ENCODE results near the gene PCDH20. TPM values are rescaled to one million over a fixed set of nuclear protein-coding genes. Genes with fewer than 3 reads are reported as not detected.

PCDH20 gene
- total RNA-seq (2014; rRNA removed; shearing (Covaris generic)), result not detected in 2 replicates

GRCh38 chr13:61415749-61416148 lies at the start of gene PCDH20:
TSS of gene PCDH20 (minus strand) at chr13:61415849. CDS start at chr13:61415158, 691 bp downstream.
- H3K4me1 ChIP-seq (replicated peaks), result no peaks in the 10 kb centered on the region
- H3K27me3 ChIP-seq (replicated peaks), result peaks cover 6% of the 10 kb centered on the region; the same call in 1 of the 2 replicates
- H3K36me3 ChIP-seq, result no peaks in the 10 kb centered on the region
- DNase-seq (ENCODE audit: low read depth in 1 of 2, low spot score in 2 of 2), result no peak
- no peak within 1 kb of the TSS for H3K4me3 ChIP-seq
- H3K27ac ChIP-seq, result no peak within 1 kb of the TSS
- no peaks in the 10 kb centered on the region for H3K9me3 ChIP-seq (replicated peaks)

- Histone ChIP-seq H3K36me3 (no peaks in the 10 kb centered on the region), H3K4me3 (no peak overlapping the region), H3K27ac (no peak overlapping the region), H3K27me3 (replicated peaks) (no peaks in the 10 kb centered on the region), H3K9me3 (replicated peaks) (no peaks in the 10 kb centered on the region), H3K4me1 (replicated peaks) (no peaks in the 10 kb centered on the region)
- DNase-seq (ENCODE audit: low read depth in 1 of 2, low spot score in 2 of 2), result no peak
Observed at GRCh38 chr13:61463024-61463423, 47.4 kb upstream of the PCDH20 start.

GRCh38 chr13:61453121-61453520 lies 37.5 kb upstream of the PCDH20 start:
- H3K9me3 ChIP-seq (replicated peaks), result no peaks in the 10 kb centered on the region
- no peaks in the 10 kb centered on the region for H3K27me3 ChIP-seq (replicated peaks)
- H3K36me3 ChIP-seq, result no peaks in the 10 kb centered on the region
- H3K4me3 ChIP-seq, result no peak overlapping the region
- H3K4me1 ChIP-seq (replicated peaks), result no peaks in the 10 kb centered on the region
- DNase-seq (ENCODE audit: low read depth in 1 of 2, low spot score in 2 of 2), result no peak
- no peak overlapping the region for H3K27ac ChIP-seq

- Histone ChIP-seq H3K4me1 (replicated peaks) (no peaks in the 10 kb centered on the region), H3K27me3 (replicated peaks) (no peaks in the 10 kb centered on the region), H3K27ac (no peak overlapping the region), H3K9me3 (replicated peaks) (no peaks in the 10 kb centered on the region), H3K4me3 (no peak overlapping the region), H3K36me3 (no peaks in the 10 kb centered on the region)
- DNase-seq (ENCODE audit: low read depth in 1 of 2, low spot score in 2 of 2), result no peak
Observed at GRCh38 chr13:61432029-61432428, 16.4 kb upstream of the PCDH20 start.

GRCh38 chr13:61423915-61424314 lies 8.3 kb upstream of the PCDH20 start:
- H3K4me1 ChIP-seq (replicated peaks), result no peaks in the 10 kb centered on the region
- DNase-seq (ENCODE audit: low read depth in 1 of 2, low spot score in 2 of 2), result no peak
- no peak overlapping the region for H3K4me3 ChIP-seq
- H3K27ac ChIP-seq, result no peak overlapping the region
- no peaks in the 10 kb centered on the region for H3K9me3 ChIP-seq (replicated peaks)
- no peaks in the 10 kb centered on the region for H3K36me3 ChIP-seq
- no peaks in the 10 kb centered on the region for H3K27me3 ChIP-seq (replicated peaks)

- Histone ChIP-seq H3K9me3 (replicated peaks) (no peaks in the 10 kb centered on the region), H3K27me3 (replicated peaks) (peaks cover 6% of the 10 kb centered on the region; the same call in 1 of the 2 replicates), H3K27ac (no peak overlapping the region), H3K36me3 (no peaks in the 10 kb centered on the region), H3K4me1 (replicated peaks) (no peaks in the 10 kb centered on the region), H3K4me3 (no peak overlapping the region)
- DNase-seq (ENCODE audit: low read depth in 1 of 2, low spot score in 2 of 2), result no peak
Observed at GRCh38 chr13:61417086-61417570, 1.5 kb upstream of the PCDH20 start.

- Histone ChIP-seq H3K4me3 (no peak overlapping the region), H3K27me3 (replicated peaks) (peaks cover 6% of the 10 kb centered on the region; the same call in 1 of the 2 replicates), H3K9me3 (replicated peaks) (no peaks in the 10 kb centered on the region), H3K27ac (no peak overlapping the region), H3K36me3 (no peaks in the 10 kb centered on the region), H3K4me1 (replicated peaks) (no peaks in the 10 kb centered on the region)
- DNase-seq (ENCODE audit: low read depth in 1 of 2, low spot score in 2 of 2), result no peak
Observed at GRCh38 chr13:61415058-61415721, 459 bp downstream of the PCDH20 start.

GRCh38 chr13:61414686-61415057 lies 977 bp downstream of the PCDH20 start:
- Histone ChIP-seq H3K9me3 (replicated peaks) (no peaks in the 10 kb centered on the region), H3K4me3 (no peak overlapping the region), H3K27me3 (replicated peaks) (peaks cover 6% of the 10 kb centered on the region; the same call in 1 of the 2 replicates), H3K27ac (no peak overlapping the region), H3K4me1 (replicated peaks) (no peaks in the 10 kb centered on the region), H3K36me3 (no peaks in the 10 kb centered on the region)
- no peak for DNase-seq (ENCODE audit: low read depth in 1 of 2, low spot score in 2 of 2)

GRCh38 chr13:61413572-61414535 lies 1.8 kb downstream of the PCDH20 start:
- no peaks in the 10 kb centered on the region for H3K36me3 ChIP-seq
- peaks cover 6% of the 10 kb centered on the region; the same call in 1 of the 2 replicates for H3K27me3 ChIP-seq (replicated peaks)
- no peaks in the 10 kb centered on the region for H3K4me1 ChIP-seq (replicated peaks)
- no peak overlapping the region for H3K27ac ChIP-seq
- no peaks in the 10 kb centered on the region for H3K9me3 ChIP-seq (replicated peaks)
- no peak overlapping the region for H3K4me3 ChIP-seq
- no peak for DNase-seq (ENCODE audit: low read depth in 1 of 2, low spot score in 2 of 2)

- Histone ChIP-seq H3K9me3 (replicated peaks) (no peaks in the 10 kb centered on the region), H3K4me3 (no peak overlapping the region), H3K27me3 (replicated peaks) (peaks cover 6% of the 10 kb centered on the region; the same call in 1 of the 2 replicates), H3K4me1 (replicated peaks) (no peaks in the 10 kb centered on the region), H3K27ac (no peak overlapping the region), H3K36me3 (no peaks in the 10 kb centered on the region)
- no peak for DNase-seq (ENCODE audit: low read depth in 1 of 2, low spot score in 2 of 2)
Observed at GRCh38 chr13:61410669-61411297, 4.9 kb downstream of the PCDH20 start.

- no peak overlapping the region for H3K4me3 ChIP-seq
- H3K27ac ChIP-seq, result no peak overlapping the region
- H3K4me1 ChIP-seq (replicated peaks), result no peaks in the 10 kb centered on the region
- DNase-seq (ENCODE audit: low read depth in 1 of 2, low spot score in 2 of 2), result no peak
- H3K27me3 ChIP-seq (replicated peaks), result peaks cover 6% of the 10 kb centered on the region; the same call in 1 of the 2 replicates
- no peaks in the 10 kb centered on the region for H3K36me3 ChIP-seq
- H3K9me3 ChIP-seq (replicated peaks), result no peaks in the 10 kb centered on the region
Observed at GRCh38 chr13:61410266-61410665, 5.4 kb downstream of the PCDH20 start.

GRCh38 chr13:61408571-61408970 lies 7.1 kb downstream of the PCDH20 start:
- no peak for DNase-seq (ENCODE audit: low read depth in 1 of 2, low spot score in 2 of 2)
- H3K4me1 ChIP-seq (replicated peaks), result no peaks in the 10 kb centered on the region

GRCh38 chr13:61406275-61406674 lies 9.4 kb downstream of the PCDH20 start:
- H3K27me3 ChIP-seq (replicated peaks), result no peaks in the 10 kb centered on the region
- no peak overlapping the region for H3K27ac ChIP-seq
- no peaks in the 10 kb centered on the region for H3K36me3 ChIP-seq
- H3K9me3 ChIP-seq (replicated peaks), result no peaks in the 10 kb centered on the region
- H3K4me3 ChIP-seq, result no peak overlapping the region
- DNase-seq (ENCODE audit: low read depth in 1 of 2, low spot score in 2 of 2), result no peak
- H3K4me1 ChIP-seq (replicated peaks), result no peaks in the 10 kb centered on the region

More at GRCh38 chr13:61408571-61408970, 7.1 kb downstream of the PCDH20 start:
- no peak overlapping the region for H3K27ac ChIP-seq
- no peak overlapping the region for H3K4me3 ChIP-seq
- H3K27me3 ChIP-seq (replicated peaks), result no peaks in the 10 kb centered on the region
- H3K9me3 ChIP-seq (replicated peaks), result no peaks in the 10 kb centered on the region
- no peaks in the 10 kb centered on the region for H3K36me3 ChIP-seq
